Astrocyte of the cerebellum (primary cell): ENCODE measurements around the gene SLC7A7.
A peak's percentile ranks its signal among the peaks of the same experiment; 100 is the strongest.
"Not testable (repeated sequence)": the region's sequence is repeated elsewhere in the genome, so short reads cannot be mapped to it uniquely, and the experiment has no call there.

Experiments
- DNase-seq: peaks from one replicate; pipeline ENCODE4 v3.0.0-alpha.2; 2011; ENCODE audit warnings: low read depth
- H3K4me3 ChIP-seq: 2 replicates; pipeline ENCODE4 v1.5.1; 2011; ENCODE audit warnings: mild to moderate bottlenecking, low read depth, low read length, moderate library complexity
- CTCF ChIP-seq: IDR thresholded peaks from 2 replicates; pipeline ENCODE4 v1.5.1; 2012; ENCODE audit warnings: low read length, low read depth, moderate library complexity, mild to moderate bottlenecking; ENCODE audit errors: missing control alignments
- in situ Hi-C: cut with HindIII; loops from 2 replicates; pipeline ENCODE4 v1.10.0; 2017; ENCODE audit warnings: low sequenced_read_pairs

Gene SLC7A7

GRCh38 chr14:22852940-22853767 is 37.9 kb upstream of the SLC7A7 start:
- TF ChIP-seq CTCF = peak; percentile 82
- in situ Hi-C loops = no loop called here
- peak overlapping the region; percentile 33 for H3K4me3 ChIP-seq
- DNase-seq = no peak

- no peak for DNase-seq
- TF ChIP-seq CTCF = no peak
- in situ Hi-C loops = no loop called here
- H3K4me3 ChIP-seq = no peak overlapping the region
Measured at GRCh38 chr14:22852599-22852939, 37.3 kb upstream of the SLC7A7 start.

- in situ Hi-C loops, H3K4me3 ChIP-seq, DNase-seq: not testable (repeated sequence)
Measured at GRCh38 chr14:22852178-22852577, 36.9 kb upstream of the SLC7A7 start.

GRCh38 chr14:22850944-22851764 is 35.9 kb upstream of the SLC7A7 start:
- no peak overlapping the region for H3K4me3 ChIP-seq
- in situ Hi-C loops = no loop called here
- TF ChIP-seq CTCF = no peak
- peak; percentile 89 for DNase-seq

- no peak for DNase-seq
- in situ Hi-C loops = no loop called here
- no peak for TF ChIP-seq CTCF
Measured at GRCh38 chr14:22849212-22849819, 34.1 kb upstream of the SLC7A7 start.

GRCh38 chr14:22848351-22849164 is 33.3 kb upstream of the SLC7A7 start:
- H3K4me3 ChIP-seq = no peak overlapping the region
- DNase-seq = peak; percentile 89
- in situ Hi-C loops = no loop called here
- TF ChIP-seq CTCF = no peak

More at GRCh38 chr14:22849212-22849819, 34.1 kb upstream of the SLC7A7 start:
- H3K4me3 ChIP-seq = no peak overlapping the region
